LoVo (cell line): ENCODE data around the gene GMDS.

ENCODE experiments used
- DNase-seq: peaks from one replicate; pipeline ENCODE4 v3.0.0-alpha.2; 2016; ENCODE audit warnings: low spot score

Gene GMDS

DNA sequence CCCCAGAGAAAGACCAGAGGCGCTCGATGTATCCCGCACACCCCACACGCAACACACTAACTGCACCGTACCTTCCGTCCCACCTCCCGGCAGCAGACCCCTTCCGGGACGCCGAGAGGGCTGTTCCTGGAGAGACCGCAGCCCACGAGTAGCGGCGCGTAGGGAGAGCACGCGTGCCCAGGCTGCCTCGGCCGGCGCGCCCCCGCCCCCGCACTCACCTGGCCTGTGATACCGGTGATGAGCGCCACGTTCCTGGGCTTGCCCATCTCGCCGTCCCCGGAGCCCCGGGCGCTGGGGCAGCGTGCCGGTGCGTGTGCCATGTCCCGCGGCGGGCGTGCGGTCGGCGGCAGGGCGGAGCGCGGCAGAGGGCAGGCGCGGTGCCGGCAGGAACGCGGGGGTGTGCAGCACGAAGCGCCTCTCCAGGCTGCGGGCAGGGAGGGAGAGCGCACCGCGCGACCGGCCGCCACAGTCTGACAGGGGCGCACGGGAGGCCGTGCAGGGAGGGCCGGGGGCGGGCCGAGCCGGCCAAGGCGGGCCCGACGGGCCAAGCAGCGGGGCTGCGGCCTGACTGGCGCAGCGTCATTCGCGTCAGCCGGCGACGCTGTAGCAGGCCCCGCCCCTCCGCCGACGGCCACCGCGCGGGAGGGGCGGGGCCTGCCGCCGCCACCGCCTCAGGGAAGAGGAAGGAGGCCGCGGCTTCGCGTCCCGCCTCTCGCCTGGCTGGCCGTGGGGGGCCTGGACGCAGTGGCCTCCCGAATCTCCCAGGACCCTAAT lies at the start of gene GMDS:
Gene GMDS, minus strand, starts transcription at position 503 of the 774 bp plus-strand sequence.
- peak; percentile 92 for DNase-seq

GRCh38 chr6:2285510-2285909 lies 40.1 kb upstream of the GMDS start:
- DNase-seq = no peak

DNA sequence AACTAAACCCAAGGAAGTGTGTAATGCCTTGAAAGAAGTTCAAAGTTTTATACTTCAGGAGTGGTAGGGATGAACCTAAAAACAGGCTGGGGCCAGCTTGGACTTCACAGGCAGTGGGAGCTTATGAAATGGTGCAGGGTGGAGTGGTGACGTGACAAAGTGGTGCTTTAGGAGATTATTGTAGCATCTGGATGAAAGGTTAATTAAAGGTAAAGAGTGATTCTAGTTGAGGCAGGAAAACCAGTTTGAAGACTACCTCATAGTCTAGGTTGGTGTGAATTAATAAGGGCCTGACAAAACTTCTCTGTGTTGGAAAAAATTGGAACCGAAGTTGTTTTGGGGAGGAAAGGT lies 30.5 kb upstream of the GMDS start:
- DNase-seq = no peak

DNA sequence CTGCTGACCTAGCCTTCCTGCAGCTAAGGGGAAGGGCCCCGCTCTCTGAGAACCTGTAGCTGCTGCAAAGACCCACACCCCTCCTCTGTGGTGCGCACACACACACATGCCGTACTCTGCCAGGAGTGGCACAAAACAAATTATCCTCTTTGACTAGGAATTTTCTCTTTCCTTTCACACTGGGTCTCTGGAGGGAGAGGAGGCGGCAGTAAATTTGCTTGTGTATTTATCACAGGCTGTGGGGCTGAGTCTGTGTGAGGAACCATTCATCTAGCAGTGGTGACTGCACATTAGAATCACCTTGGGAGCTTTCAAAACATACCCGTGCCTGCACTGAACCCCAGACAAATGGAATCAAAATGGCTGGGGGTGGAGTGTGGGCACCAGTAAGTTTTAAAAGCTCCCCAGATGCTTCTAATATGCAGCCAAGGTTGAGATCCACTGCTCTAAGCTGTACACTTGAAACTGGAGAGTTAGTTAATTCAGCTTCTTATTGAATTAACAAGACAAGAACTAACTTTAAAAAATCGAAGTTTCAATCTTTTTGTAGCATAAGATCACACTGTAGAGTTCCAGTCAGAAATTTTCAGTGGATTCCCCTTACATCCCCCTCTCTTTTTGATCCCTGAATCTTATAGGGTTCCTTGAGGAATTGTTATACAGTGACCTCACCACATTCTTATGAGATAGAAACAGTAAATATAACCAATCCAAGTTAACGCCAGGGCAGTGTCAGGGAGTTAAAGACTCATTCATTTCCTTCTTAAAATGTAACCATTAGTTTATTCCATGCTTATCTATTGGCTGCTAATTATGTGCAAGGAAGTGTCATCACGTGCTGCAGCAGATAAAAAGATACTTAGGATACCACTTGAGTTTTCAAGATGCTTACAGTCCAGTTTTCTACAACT lies 29.8 kb upstream of the GMDS start:
- no peak for DNase-seq

- DNase-seq = no peak
These were observed 27.3 kb upstream of the GMDS start for GRCh38 chr6:2272696-2273095.

GRCh38 chr6:2270054-2270453 lies 24.6 kb upstream of the GMDS start:
- no peak for DNase-seq

GRCh38 chr6:2266841-2267240 lies 21.4 kb upstream of the GMDS start:
- no peak for DNase-seq

- no peak for DNase-seq
These were observed 20.8 kb upstream of the GMDS start for GRCh38 chr6:2266031-2266795.

DNA sequence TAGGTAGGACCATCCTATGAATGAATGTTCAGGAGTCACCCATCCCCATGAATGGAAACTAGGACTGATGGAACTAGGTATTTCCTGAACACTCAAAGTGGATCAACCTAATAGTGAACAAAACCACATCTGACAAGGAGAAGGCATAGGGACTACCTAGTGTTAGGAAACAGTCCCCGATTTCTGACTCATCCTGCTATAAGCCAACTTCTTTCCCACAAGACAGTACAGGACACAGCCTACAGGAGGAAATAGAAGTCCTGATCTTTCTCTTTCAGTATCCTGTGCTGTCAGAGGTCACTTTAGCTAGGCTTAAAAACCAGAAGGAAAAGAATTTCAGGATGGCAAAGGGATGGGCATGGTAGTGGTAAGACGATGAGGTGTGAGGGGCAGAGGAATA lies 19.5 kb upstream of the GMDS start:
- DNase-seq = no peak

- no peak for DNase-seq
These were observed 18.5 kb upstream of the GMDS start for GRCh38 chr6:2263896-2264295.

DNA sequence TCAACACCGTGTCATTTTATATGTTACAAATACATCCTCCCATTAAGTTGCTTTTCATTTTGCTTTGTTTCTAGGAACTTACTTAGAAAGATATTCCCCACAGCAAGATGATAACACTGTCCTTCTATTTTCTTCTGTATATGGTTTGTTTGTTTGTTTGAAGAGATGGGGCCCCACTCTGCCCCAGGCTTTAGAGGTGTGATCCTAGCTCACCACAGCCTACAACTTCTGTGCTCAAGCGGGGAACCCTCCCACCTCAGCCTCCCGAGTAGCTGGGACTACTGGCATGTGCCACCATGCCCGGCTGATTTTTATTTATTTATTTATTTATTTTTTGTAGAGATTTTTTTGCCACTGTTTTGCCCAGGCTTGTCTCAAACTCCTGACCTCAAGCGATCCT lies 14.2 kb upstream of the GMDS start:
- DNase-seq = no peak

GRCh38 chr6:2259002-2259494 lies 13.6 kb upstream of the GMDS start:
- DNase-seq = peak; percentile 58

GRCh38 chr6:2258112-2258511 lies 12.7 kb upstream of the GMDS start:
- DNase-seq = no peak

- peak; percentile 45 for DNase-seq
These were observed 12.0 kb upstream of the GMDS start for GRCh38 chr6:2257363-2257762.

DNA sequence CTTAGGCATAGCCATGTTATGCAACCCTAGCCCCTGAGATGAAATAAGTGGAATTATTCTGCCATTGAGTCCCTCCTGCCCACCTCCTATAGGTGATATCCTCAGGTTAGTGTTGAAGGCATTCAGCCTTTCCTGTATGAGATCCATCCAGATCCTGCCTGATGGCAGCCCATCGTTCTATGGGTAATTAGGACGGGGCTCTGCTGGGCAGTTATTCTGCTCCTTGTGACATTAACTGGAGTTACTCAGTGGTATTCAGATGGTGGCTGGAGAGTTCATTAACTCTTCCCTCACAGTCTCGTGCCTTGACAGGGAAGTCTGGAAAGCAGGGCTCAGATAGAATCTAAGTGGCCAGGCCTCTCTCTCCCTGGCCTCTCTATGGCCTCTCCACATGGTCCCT lies 9.3 kb upstream of the GMDS start:
- no peak for DNase-seq

DNA sequence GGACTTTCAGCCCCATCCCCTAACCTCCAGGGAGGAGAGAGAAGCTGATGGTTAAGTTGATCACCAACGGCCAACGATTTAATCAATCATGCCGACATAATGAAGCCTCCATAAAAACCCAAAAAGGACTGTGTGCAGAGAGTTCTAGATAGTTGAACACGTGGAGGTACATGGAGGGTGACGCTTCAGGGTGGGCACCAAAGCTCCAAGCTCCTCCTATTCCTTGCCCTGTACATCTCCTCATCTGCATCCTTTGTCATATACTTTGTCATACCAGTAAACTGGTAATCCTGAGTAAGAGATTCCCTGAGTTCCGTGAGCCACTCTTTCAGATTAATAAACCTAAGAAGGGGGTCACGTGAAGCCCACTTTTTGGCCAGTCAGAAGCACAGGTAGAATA lies 3.7 kb upstream of the GMDS start:
- DNase-seq = no peak

- DNase-seq = no peak
These were observed 2.3 kb upstream of the GMDS start for GRCh38 chr6:2247664-2248063.

- peak; percentile 93 for DNase-seq
These were observed 765 bp upstream of the GMDS start for GRCh38 chr6:2245877-2246863.

DNA sequence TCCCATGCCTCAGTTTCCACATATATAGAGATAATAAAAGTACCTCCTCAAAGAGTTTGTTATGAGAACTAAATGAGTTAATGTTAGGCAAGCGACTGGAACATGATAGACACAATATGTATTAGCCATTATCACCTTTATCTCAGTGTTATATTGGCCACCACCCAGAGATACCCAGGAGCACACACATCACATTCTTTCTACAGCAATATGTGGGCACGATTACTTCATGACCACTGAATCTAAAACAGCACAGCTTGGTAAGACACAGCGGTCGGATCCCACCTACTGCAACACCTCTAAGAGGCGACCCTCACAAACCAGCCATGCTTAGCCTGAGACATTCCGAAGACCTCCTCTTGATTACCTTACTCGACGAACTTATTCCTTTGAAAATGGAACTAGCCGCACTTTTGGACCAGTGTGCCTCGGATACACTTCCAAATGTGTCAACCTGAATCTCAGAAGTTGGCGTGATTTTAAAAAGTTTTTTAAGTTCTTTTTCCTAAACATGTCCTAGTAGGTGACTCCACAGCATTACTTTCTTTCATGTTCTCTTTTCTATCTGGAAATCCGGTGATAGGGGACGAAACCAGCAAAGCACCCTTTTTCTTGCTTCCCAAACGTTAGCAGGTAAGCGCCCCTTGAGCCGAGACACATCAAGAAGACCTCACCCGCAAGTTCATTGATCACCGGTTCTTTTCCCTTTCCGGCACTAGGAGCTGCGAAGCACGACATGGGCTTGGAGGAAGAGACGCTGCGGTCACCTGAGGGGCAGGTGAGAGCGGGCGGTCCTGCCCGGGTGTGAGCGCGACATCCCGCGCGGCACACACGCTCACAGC lies 923 bp downstream of the GMDS start:
- peak; percentile 26 for DNase-seq

- no peak for DNase-seq
These were observed 3.1 kb downstream of the GMDS start for GRCh38 chr6:2242311-2242710.
